A673 (cell line): ENCODE results near the gene RAB6C. TPM values are rescaled to one million over a fixed set of nuclear protein-coding genes. Genes with fewer than 3 reads are reported as not detected.
"Not testable (repeated sequence)": the region's sequence is repeated elsewhere in the genome, so short reads cannot be mapped to it uniquely, and the experiment has no call there.

ENCODE experiments used
- BruUV-seq: library from RNA; stranded (reverse); fragments of 400-500 nt; replicated peaks from 2 replicates; lab custom pipeline; 2021; lab: Mats Ljungman, UMichigan
- CTCF ChIA-PET: fragments of 300-600 bp; sonication (Branson Sonifier 250); formaldehyde crosslinking; loops from one replicate; lab custom pipeline; 2022; ENCODE audit warnings: antibody characterized with exemption; lab: Charles Lee
- POLR2A ChIA-PET: fragments of 300-600 bp; sonication (Branson Sonifier 250); formaldehyde crosslinking; loops from one replicate; lab custom pipeline; 2022; ENCODE audit warnings: antibody characterized with exemption; ENCODE audit not compliant: low non-redundant PET; lab: Charles Lee
- DNase-seq: peaks from one replicate; pipeline ENCODE4 v3.0.0-alpha.2; 2015; ENCODE audit warnings: low spot score
- H3K27ac ChIP-seq: fragments of 200-600 bp; sonication (generic); 2 replicates; pipeline ENCODE4 v1.5.1; 2016; ENCODE audit warnings: mixed run types, low read depth, mild to moderate bottlenecking, mixed read lengths, antibody characterized with exemption, low read length; ENCODE audit not compliant: poor library complexity, severe bottlenecking
- H3K27me3 ChIP-seq: fragments of 200-600 bp; sonication (generic); replicated peaks from 2 replicates; pipeline ENCODE4 v1.6.1; 2017; ENCODE audit warnings: mixed run types, low read depth, mild to moderate bottlenecking, mixed read lengths, antibody characterized with exemption, low read length; ENCODE audit not compliant: insufficient read depth, poor library complexity
- H3K36me3 ChIP-seq: fragments of 200-600 bp; sonication (generic); 2 replicates; pipeline ENCODE4 v1.6.1; 2016; ENCODE audit warnings: mixed run types, mild to moderate bottlenecking, mixed read lengths, antibody characterized with exemption, low read length; ENCODE audit not compliant: insufficient read depth, poor library complexity, severe bottlenecking
- H3K4me1 ChIP-seq: fragments of 200-600 bp; sonication (generic); 2 replicates; pipeline ENCODE4 v1.6.1; 2017; ENCODE audit warnings: mixed run types, mild to moderate bottlenecking, mixed read lengths, antibody characterized with exemption, low read length; ENCODE audit not compliant: insufficient read depth, poor library complexity, severe bottlenecking
- H3K4me3 ChIP-seq: fragments of 200-600 bp; sonication (generic); 2 replicates; pipeline ENCODE4 v1.5.1; 2016; ENCODE audit warnings: low read depth, mixed run types, mild to moderate bottlenecking, mixed read lengths, low read length; ENCODE audit not compliant: poor library complexity, severe bottlenecking
- H3K9me3 ChIP-seq: fragments of 200-600 bp; sonication (generic); 2 replicates; pipeline ENCODE4 v1.6.1; 2016; ENCODE audit warnings: mixed run types, low read depth, mild to moderate bottlenecking, mixed read lengths, antibody characterized with exemption, low read length; ENCODE audit not compliant: poor library complexity, severe bottlenecking
- CTCF ChIP-seq: fragments of 300-800, 200-600 bp; sonication (generic); conservative IDR thresholded peaks from 2 replicates; pipeline ENCODE4 v1.5.1; 2017; ENCODE audit warnings: low read depth, mild to moderate bottlenecking, antibody characterized with exemption, low read length, moderate library complexity, mixed read lengths
- EZH2 ChIP-seq: fragments of 200-600 bp; sonication (generic); IDR thresholded peaks from 2 replicates; pipeline ENCODE4 v1.6.1; 2017; ENCODE audit warnings: borderline replicate concordance, low read depth, mild to moderate bottlenecking, mixed read lengths, antibody characterized with exemption, low read length; ENCODE audit not compliant: poor library complexity, severe bottlenecking
- intact Hi-C: fragments of 100-400 bp; cut with micrococcal nuclease; formaldehyde crosslinking; loops from one replicate; pipeline ENCODE4 v1.10.0; 2022; ENCODE audit not compliant: unreplicated experiment
- total RNA-seq: library from RNA; stranded (reverse); gene quantifications from 2 replicates; pipeline ENCODE4 v1.2.3, GENCODE V29; 2021

The RAB6C gene
- total RNA-seq, 1 experiment from 2014 or later = not detected

GRCh38 chr2:129984426-129984825 lies 5.0 kb downstream of the RAB6C start:
- no peak for DNase-seq
- intact Hi-C loops = no loop called here
- H3K4me1 ChIP-seq = no peaks in the 10 kb centered on the region
- peaks cover 52% of the 10 kb centered on the region for H3K27me3 ChIP-seq
- CTCF ChIA-PET = no interaction called here
- TF ChIP-seq EZH2 (no peak), CTCF (no peak)
- POLR2A ChIA-PET = no interaction called here
- no peaks in the 10 kb centered on the region for H3K9me3 ChIP-seq
- H3K4me3 ChIP-seq = no peak overlapping the region
- no peak overlapping the region for H3K27ac ChIP-seq
- no TSS peak for BruUV-seq
- H3K36me3 ChIP-seq = no peaks in the 10 kb centered on the region

DNA sequence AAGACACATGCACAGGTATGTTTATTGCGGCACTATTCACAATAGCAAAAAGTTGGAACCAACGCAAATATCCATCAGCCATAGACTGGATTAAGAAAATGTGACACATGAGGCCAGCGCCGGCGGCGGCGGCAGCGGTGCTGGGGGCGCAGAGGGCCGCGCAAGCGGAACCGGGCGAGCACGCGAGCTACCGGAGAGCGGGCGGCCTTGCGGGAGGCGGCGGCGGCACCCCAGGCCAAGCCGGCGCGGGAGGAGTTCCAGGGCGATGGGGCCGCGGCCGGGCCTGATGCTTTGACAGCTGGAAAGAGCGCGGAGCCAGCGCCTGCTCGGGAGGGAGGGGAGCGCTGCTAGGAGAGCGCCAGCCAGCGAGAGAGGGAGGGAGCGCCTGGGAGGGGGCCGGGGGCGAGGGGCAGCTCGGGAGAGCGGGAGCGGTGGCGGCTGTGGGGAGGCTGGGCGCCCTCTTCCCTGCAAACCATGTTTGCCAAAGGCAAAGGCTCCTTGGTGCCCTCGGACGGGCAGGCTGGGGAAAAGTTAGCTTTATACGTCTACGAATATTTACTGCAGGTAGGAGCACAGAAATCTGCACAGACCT lies 13.0 kb downstream of the RAB6C start:
- H3K27ac ChIP-seq, H3K9me3 ChIP-seq, H3K36me3 ChIP-seq, H3K4me3 ChIP-seq, DNase-seq, BruUV-seq, H3K4me1 ChIP-seq, POLR2A ChIA-PET, intact Hi-C loops, CTCF ChIA-PET: not testable (repeated sequence)
- H3K27me3 ChIP-seq = peaks cover 25% of the 10 kb centered on the region

DNA sequence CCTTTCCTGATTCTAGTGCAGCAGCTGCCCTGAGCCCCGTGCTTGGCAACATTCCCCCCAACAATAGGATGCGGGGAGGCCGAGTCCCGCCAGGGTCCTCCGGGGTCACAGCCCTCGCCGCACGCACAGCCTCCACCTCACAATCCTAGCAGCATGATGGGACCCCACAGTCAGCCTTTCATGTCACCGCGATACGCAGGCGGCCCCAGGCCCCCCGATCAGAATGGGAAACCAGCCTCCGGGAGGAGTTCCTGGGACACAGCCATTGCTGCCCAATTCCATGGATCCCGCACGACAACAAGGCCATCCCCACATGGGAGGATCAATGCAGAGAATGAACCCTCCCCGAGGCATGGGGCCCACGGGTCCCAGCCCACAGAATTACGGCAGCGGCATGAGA lies 13.7 kb downstream of the RAB6C start:
- POLR2A ChIA-PET, H3K9me3 ChIP-seq, H3K27ac ChIP-seq, H3K36me3 ChIP-seq, CTCF ChIA-PET, H3K4me3 ChIP-seq, BruUV-seq, DNase-seq, intact Hi-C loops, H3K4me1 ChIP-seq: not testable (repeated sequence)
- H3K27me3 ChIP-seq = peaks cover 21% of the 10 kb centered on the region

DNA sequence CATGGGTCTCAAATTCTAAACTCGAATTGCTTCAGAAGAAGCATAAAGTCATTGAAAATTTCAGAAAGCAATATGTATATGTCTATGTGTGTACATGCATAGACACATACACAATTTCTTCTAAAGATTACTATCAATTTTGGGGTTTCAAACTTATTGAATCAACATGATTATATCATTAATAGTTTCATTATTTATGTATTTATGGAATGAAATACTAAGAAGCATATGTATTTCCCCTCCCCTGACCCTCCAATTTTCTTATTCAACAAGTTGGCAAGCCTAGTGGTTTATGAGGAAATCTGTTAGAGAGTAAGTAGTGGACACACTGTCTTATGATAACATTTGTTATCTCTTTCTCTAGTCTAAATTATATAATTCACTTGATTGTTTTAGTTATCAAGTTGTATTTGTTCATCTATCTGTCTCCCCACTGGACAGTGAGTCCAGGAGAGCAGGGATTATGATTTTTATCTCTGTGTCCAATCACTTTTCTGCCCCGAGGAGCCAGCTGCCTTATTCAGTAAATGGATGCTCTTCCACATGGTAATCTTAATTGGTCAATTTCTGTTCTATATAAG lies 17.3 kb downstream of the RAB6C start:
- DNase-seq, intact Hi-C loops, POLR2A ChIA-PET, BruUV-seq, H3K4me3 ChIP-seq, H3K9me3 ChIP-seq, H3K36me3 ChIP-seq, CTCF ChIA-PET, H3K27ac ChIP-seq, H3K4me1 ChIP-seq: not testable (repeated sequence)
- H3K27me3 ChIP-seq = peaks cover 11% of the 10 kb centered on the region

DNA sequence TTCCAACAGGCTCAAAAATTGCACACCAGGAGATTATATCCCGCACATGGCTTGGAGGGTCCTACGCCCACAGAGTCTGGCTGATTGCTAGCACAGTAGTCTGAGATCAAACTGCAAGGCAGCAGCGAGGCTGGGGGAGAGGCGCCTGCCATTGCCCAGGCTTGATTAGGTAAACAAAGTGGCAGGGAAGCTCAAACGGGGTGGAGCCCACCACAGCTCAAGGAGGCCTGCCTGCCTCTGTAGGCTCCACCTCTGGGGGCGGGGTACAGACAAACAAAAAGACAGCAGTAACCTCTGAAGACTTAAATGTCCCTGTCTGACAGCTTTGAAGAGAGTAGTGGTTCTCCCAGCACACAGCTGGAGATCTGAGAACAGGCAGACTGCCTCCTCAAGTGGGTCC lies 19.3 kb downstream of the RAB6C start:
- CTCF ChIA-PET, H3K36me3 ChIP-seq, BruUV-seq, H3K4me3 ChIP-seq, intact Hi-C loops, H3K27ac ChIP-seq, DNase-seq, H3K9me3 ChIP-seq, POLR2A ChIA-PET, H3K4me1 ChIP-seq: not testable (repeated sequence)
- peaks cover 18% of the 10 kb centered on the region for H3K27me3 ChIP-seq

- peaks cover 38% of the 10 kb centered on the region for H3K27me3 ChIP-seq
- CTCF ChIA-PET, DNase-seq: not testable (repeated sequence)
Observed at GRCh38 chr2:130005862-130006261, 26.4 kb downstream of the RAB6C start.

GRCh38 chr2:130016701-130017100 lies 37.2 kb downstream of the RAB6C start:
- H3K27ac ChIP-seq, H3K9me3 ChIP-seq, intact Hi-C loops, H3K36me3 ChIP-seq, POLR2A ChIA-PET, H3K27me3 ChIP-seq, DNase-seq, H3K4me3 ChIP-seq, H3K4me1 ChIP-seq, CTCF ChIA-PET, BruUV-seq: not testable (repeated sequence)

More at GRCh38 chr2:130005862-130006261, 26.4 kb downstream of the RAB6C start:
- H3K36me3 ChIP-seq, intact Hi-C loops, H3K9me3 ChIP-seq, H3K4me1 ChIP-seq, BruUV-seq, H3K27ac ChIP-seq, H3K4me3 ChIP-seq, POLR2A ChIA-PET: not testable (repeated sequence)
